ENCODE data around the gene SLC6A3. TPM values are rescaled to one million over a fixed set of nuclear protein-coding genes. Genes with fewer than 3 reads are reported as not detected.

The SLC6A3 gene
- total RNA-seq, 4 donors from 2014 or later: not detected

GRCh38 chr5:1366514-1366913 lies 78.7 kb downstream of the SLC6A3 start:
- H3K27ac ChIP-seq: no peak overlapping the region
- no peaks in the 10 kb centered on the region for H3K9me3 ChIP-seq
- intact Hi-C loops (cut with DNase I; ENCODE audit: low total_unique reads): no loop called here
- in situ Hi-C loops (cut with MboI; ENCODE audit: low pct_ligation_motif_present in 1 of 4, low pct_unique_long_range_greater_than_20kb in 1 of 4, low sequenced_read_pairs in 3 of 4): loop anchor here in 1 of 4 donors (25.0 kb wide), 1 partner anchor 271 kb away; no protein-coding TSS in a partner anchor
- DNase-seq: no peak
- H3K27me3 ChIP-seq: peaks cover 28% of the 10 kb centered on the region
- no peaks in the 10 kb centered on the region for H3K4me1 ChIP-seq
- TF ChIP-seq CTCF (IDR thresholded peaks at IDR 0.05) (no peak), EP300 (IDR thresholded peaks at IDR 0.05; ENCODE audit: low read depth) (no peak), POLR2AphosphoS5 (IDR thresholded peaks at IDR 0.05) (no peak), POLR2A (IDR thresholded peaks at IDR 0.05) (no peak)
- no peaks in the 10 kb centered on the region for H3K36me3 ChIP-seq
- 79 to 84% methylated on average over 14 of the region's 14 CpGs for WGBS, 2 donors (ENCODE audit: low coverage in 1 of 2)
- H3K4me3 ChIP-seq: no peak overlapping the region

DNA sequence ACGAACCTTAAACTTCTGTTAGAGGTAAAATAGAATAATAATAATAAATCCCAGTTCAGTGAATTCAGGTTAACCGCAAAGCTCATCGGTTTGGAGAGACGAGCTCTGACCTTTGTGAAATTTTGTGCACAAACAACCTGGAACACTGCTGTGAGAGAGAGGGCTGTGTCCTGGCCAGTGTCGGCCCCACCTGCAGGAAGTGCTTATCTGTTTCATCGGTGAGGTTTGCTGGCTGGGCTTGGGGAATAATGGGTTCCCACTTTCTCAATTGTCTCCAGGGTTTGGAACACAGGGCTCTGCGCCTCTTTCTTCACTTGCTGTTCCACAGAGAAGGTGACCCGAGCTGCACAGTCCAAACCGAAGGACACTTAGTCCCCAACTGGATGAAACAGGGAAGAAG lies 81.0 kb downstream of the SLC6A3 start:
- Histone ChIP-seq H3K27me3 (peaks cover 40% of the 10 kb centered on the region), H3K4me1 (no peaks in the 10 kb centered on the region), H3K36me3 (no peaks in the 10 kb centered on the region), H3K27ac (no peak overlapping the region), H3K4me3 (no peak overlapping the region), H3K9me3 (no peaks in the 10 kb centered on the region)
- no peak for TF ChIP-seq POLR2AphosphoS5 (IDR thresholded peaks at IDR 0.05)
- no peak for TF ChIP-seq POLR2A (IDR thresholded peaks at IDR 0.05)
- no peak for TF ChIP-seq EP300 (IDR thresholded peaks at IDR 0.05; ENCODE audit: low read depth)
- no peak for TF ChIP-seq CTCF (IDR thresholded peaks at IDR 0.05)
- in situ Hi-C loops (cut with MboI; ENCODE audit: low pct_ligation_motif_present in 1 of 4, low pct_unique_long_range_greater_than_20kb in 1 of 4, low sequenced_read_pairs in 3 of 4) (loop anchor here in 1 of 4 donors (25.0 kb wide), 1 partner anchor 273 kb away; no protein-coding TSS in a partner anchor), intact Hi-C loops (cut with DNase I; ENCODE audit: low total_unique reads) (no loop called here)
- 47 to 62% methylated on average over 4 to 9 of the region's 9 CpGs for WGBS, 2 donors (ENCODE audit: low coverage in 1 of 2)
- no peak for DNase-seq

GRCh38 chr5:1363581-1363980 lies 81.7 kb downstream of the SLC6A3 start:
- H3K27ac ChIP-seq: no peak overlapping the region
- H3K4me3 ChIP-seq: no peak overlapping the region
- H3K9me3 ChIP-seq: no peaks in the 10 kb centered on the region
- H3K4me1 ChIP-seq: no peaks in the 10 kb centered on the region
- in situ Hi-C loops (cut with MboI; ENCODE audit: low pct_ligation_motif_present in 1 of 4, low pct_unique_long_range_greater_than_20kb in 1 of 4, low sequenced_read_pairs in 3 of 4): loop anchor here in 1 of 4 donors (25.0 kb wide), 1 partner anchor 274 kb away; no protein-coding TSS in a partner anchor
- no peaks in the 10 kb centered on the region for H3K36me3 ChIP-seq
- TF ChIP-seq POLR2A (IDR thresholded peaks at IDR 0.05) (no peak), EP300 (IDR thresholded peaks at IDR 0.05; ENCODE audit: low read depth) (no peak), POLR2AphosphoS5 (IDR thresholded peaks at IDR 0.05) (no peak), CTCF (IDR thresholded peaks at IDR 0.05) (no peak)
- DNase-seq: no peak
- peaks cover 47% of the 10 kb centered on the region for H3K27me3 ChIP-seq
- intact Hi-C loops (cut with DNase I; ENCODE audit: low total_unique reads): no loop called here
- 80 to 94% methylated on average over 6 to 16 of the region's 16 CpGs for WGBS, 2 donors (ENCODE audit: low coverage in 1 of 2)

DNA sequence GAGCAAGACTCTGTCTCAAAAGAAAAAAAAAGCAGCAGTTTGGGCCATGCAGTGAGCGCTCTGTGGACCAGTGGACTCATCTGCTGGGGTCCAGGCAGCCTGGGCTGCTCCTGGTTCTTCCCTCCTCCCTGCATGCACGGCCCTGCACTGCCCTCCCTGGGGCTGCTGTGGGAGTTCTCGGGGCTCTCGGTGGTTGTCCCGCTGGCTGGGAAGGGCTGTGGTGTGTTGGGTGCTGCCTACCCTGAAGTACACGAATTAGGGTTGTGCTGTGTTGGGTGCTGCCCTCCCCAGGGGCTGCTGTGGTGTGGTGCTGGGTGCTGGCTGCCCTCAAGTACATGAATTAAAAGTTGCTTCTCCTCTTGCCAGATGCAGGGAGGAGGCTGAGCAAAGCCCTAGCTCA lies 82.1 kb downstream of the SLC6A3 start:
- in situ Hi-C loops (cut with MboI; ENCODE audit: low pct_ligation_motif_present in 1 of 4, low pct_unique_long_range_greater_than_20kb in 1 of 4, low sequenced_read_pairs in 3 of 4) (loop anchor here in 1 of 4 donors (25.0 kb wide), 1 partner anchor 274 kb away; no protein-coding TSS in a partner anchor), intact Hi-C loops (cut with DNase I; ENCODE audit: low total_unique reads) (no loop called here)
- 31 to 100% methylated on average over 1 to 6 of the region's 6 CpGs for WGBS, 2 donors (ENCODE audit: low coverage in 1 of 2)

More for the DNA sequence above, 82.1 kb downstream of the SLC6A3 start:
- H3K4me3 ChIP-seq: no peak overlapping the region
- H3K27me3 ChIP-seq: peaks cover 51% of the 10 kb centered on the region
- DNase-seq: no peak
- no peak overlapping the region for H3K27ac ChIP-seq
- H3K9me3 ChIP-seq: no peaks in the 10 kb centered on the region
- no peaks in the 10 kb centered on the region for H3K36me3 ChIP-seq
- TF ChIP-seq POLR2AphosphoS5 (IDR thresholded peaks at IDR 0.05) (no peak), EP300 (IDR thresholded peaks at IDR 0.05; ENCODE audit: low read depth) (no peak), POLR2A (IDR thresholded peaks at IDR 0.05) (no peak), CTCF (IDR thresholded peaks at IDR 0.05) (no peak)
- no peaks in the 10 kb centered on the region for H3K4me1 ChIP-seq
